OCI-LY3 (cell line): ENCODE results near the gene NSUN6.

ENCODE experiments used
- H2AFZ ChIP-seq: fragments of 200-600, 300-600 bp; shearing (Covaris generic); 2 replicates; pipeline ENCODE4 v1.6.0; 2014; ENCODE audit warnings: antibody characterized with exemption, low read depth, low read length
- H3K27ac ChIP-seq: fragments of 200-600, 300-600 bp; sonication (generic); 2 replicates; pipeline ENCODE4 v1.5.1; 2014; ENCODE audit warnings: mild to moderate bottlenecking, low read length, moderate library complexity, mixed read lengths
- H3K27me3 ChIP-seq: fragments of 200-600, 300-600 bp; sonication (generic); 2 replicates; pipeline ENCODE4 v1.6.1; 2014; ENCODE audit warnings: low read depth, low read length, mixed read lengths
- H3K36me3 ChIP-seq: fragments of 200-600, 300-600 bp; sonication (generic); replicated peaks from 2 replicates; pipeline ENCODE3; 2014; ENCODE audit warnings: low read depth, low read length, mixed read lengths
- H3K4me1 ChIP-seq: fragments of 300-600, 200-600 bp; sonication (generic); 2 replicates; pipeline ENCODE4 v1.6.1; 2014; ENCODE audit warnings: low read length, mixed read lengths
- H3K4me2 ChIP-seq: fragments of 200-600, 300-600 bp; sonication (generic); 2 replicates; pipeline ENCODE4 v1.6.1; 2014; ENCODE audit warnings: low read length, mixed read lengths
- H3K4me3 ChIP-seq: fragments of 300-600, 200-600 bp; sonication (generic); 2 replicates; pipeline ENCODE4 v1.5.1; 2014; ENCODE audit warnings: antibody characterized with exemption, mild to moderate bottlenecking, low read length, moderate library complexity
- H3K79me2 ChIP-seq: fragments of 300-600, 200-600 bp; shearing (Covaris generic); 2 replicates; pipeline ENCODE4 v1.6.1; 2014; ENCODE audit warnings: mild to moderate bottlenecking, low read length, mixed read lengths
- H3K9ac ChIP-seq: fragments of 300-600, 200-600 bp; shearing (Covaris generic); 2 replicates; pipeline ENCODE4 v1.6.0; 2014; ENCODE audit warnings: mild to moderate bottlenecking, low read length, moderate library complexity
- H3K9me3 ChIP-seq: fragments of 200-600, 300-600 bp; shearing (Covaris generic); 2 replicates; pipeline ENCODE4 v1.6.1; 2014; ENCODE audit warnings: low read length, mixed read lengths; ENCODE audit not compliant: insufficient read depth
- H4K20me1 ChIP-seq: fragments of 200-600, 300-600 bp; sonication (generic); 2 replicates; pipeline ENCODE4 v1.6.1; 2016; ENCODE audit warnings: low read length, mixed read lengths; ENCODE audit not compliant: insufficient read depth
- EZH2phosphoT487 ChIP-seq: fragments of 200-600 bp; shearing (Covaris generic); IDR thresholded peaks from 2 replicates; pipeline ENCODE4 v1.6.1; 2018; ENCODE audit warnings: antibody characterized with exemption, mixed run types, low read depth
- TF ChIP-seq, protein P1 (sequence below): fragments of 200-600, 300-600 bp; sonication (generic); IDR thresholded peaks from 2 replicates; pipeline ENCODE4 v1.5.1; 2014; ENCODE audit warnings: antibody characterized with exemption, low read length, low read depth

The NSUN6 gene

GRCh38 chr10:18542832-18543231, 108.6 kb downstream of the NSUN6 start:
- no peaks in the 10 kb centered on the region for H4K20me1 ChIP-seq
- H2AFZ ChIP-seq = no peak overlapping the region
- H3K27ac ChIP-seq = no peak overlapping the region
- H3K4me2 ChIP-seq = no peak overlapping the region
- no peak for TF ChIP-seq EZH2phosphoT487
- TF ChIP-seq, protein P1, sequence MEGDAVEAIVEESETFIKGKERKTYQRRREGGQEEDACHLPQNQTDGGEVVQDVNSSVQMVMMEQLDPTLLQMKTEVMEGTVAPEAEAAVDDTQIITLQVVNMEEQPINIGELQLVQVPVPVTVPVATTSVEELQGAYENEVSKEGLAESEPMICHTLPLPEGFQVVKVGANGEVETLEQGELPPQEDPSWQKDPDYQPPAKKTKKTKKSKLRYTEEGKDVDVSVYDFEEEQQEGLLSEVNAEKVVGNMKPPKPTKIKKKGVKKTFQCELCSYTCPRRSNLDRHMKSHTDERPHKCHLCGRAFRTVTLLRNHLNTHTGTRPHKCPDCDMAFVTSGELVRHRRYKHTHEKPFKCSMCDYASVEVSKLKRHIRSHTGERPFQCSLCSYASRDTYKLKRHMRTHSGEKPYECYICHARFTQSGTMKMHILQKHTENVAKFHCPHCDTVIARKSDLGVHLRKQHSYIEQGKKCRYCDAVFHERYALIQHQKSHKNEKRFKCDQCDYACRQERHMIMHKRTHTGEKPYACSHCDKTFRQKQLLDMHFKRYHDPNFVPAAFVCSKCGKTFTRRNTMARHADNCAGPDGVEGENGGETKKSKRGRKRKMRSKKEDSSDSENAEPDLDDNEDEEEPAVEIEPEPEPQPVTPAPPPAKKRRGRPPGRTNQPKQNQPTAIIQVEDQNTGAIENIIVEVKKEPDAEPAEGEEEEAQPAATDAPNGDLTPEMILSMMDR = no peak
- no peaks in the 10 kb centered on the region for H3K9me3 ChIP-seq
- H3K79me2 ChIP-seq = no peaks in the 10 kb centered on the region
- H3K36me3 ChIP-seq = peaks cover 5% of the 10 kb centered on the region
- H3K27me3 ChIP-seq = no peaks in the 10 kb centered on the region
- H3K4me1 ChIP-seq = no peaks in the 10 kb centered on the region
- no peak overlapping the region for H3K4me3 ChIP-seq
- no peak overlapping the region for H3K9ac ChIP-seq

- Histone ChIP-seq H4K20me1 (no peaks in the 10 kb centered on the region), H3K9ac (no peak overlapping the region), H3K4me3 (no peak overlapping the region), H3K79me2 (no peaks in the 10 kb centered on the region), H3K36me3 (peaks cover 7% of the 10 kb centered on the region), H3K27ac (no peak overlapping the region), H3K4me1 (no peaks in the 10 kb centered on the region), H3K9me3 (no peaks in the 10 kb centered on the region), H2AFZ (no peak overlapping the region), H3K27me3 (no peaks in the 10 kb centered on the region), H3K4me2 (no peak overlapping the region)
- TF ChIP-seq, protein P1 = no peak
- TF ChIP-seq EZH2phosphoT487 = no peak
These were observed 111.2 kb downstream of the NSUN6 start for GRCh38 chr10:18540195-18540594.

DNA sequence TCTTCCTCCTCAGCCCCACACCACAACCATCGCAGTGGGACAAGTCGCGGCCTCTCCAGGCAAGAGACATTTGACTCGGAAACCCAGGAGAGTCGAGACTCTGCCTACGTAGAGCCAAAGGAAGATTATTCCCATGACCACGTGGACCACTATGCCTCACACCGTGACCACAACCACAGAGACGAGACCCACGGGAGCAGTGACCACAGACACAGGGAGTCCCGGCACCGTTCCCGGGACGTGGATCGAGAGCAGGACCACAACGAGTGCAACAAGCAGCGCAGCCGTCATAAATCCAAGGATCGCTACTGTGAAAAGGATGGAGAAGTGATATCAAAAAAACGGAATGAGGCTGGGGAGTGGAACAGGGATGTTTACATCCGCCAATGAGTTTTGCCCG, 112.1 kb downstream of the NSUN6 start:
- no peak for TF ChIP-seq EZH2phosphoT487
- TF ChIP-seq, protein P1 = no peak
- Histone ChIP-seq H2AFZ (no peak overlapping the region), H3K9me3 (no peaks in the 10 kb centered on the region), H3K4me1 (no peaks in the 10 kb centered on the region), H3K4me3 (no peak overlapping the region), H3K4me2 (no peak overlapping the region), H4K20me1 (no peaks in the 10 kb centered on the region), H3K36me3 (peaks cover 7% of the 10 kb centered on the region), H3K79me2 (no peaks in the 10 kb centered on the region), H3K9ac (no peak overlapping the region), H3K27ac (no peak overlapping the region), H3K27me3 (no peaks in the 10 kb centered on the region)

DNA sequence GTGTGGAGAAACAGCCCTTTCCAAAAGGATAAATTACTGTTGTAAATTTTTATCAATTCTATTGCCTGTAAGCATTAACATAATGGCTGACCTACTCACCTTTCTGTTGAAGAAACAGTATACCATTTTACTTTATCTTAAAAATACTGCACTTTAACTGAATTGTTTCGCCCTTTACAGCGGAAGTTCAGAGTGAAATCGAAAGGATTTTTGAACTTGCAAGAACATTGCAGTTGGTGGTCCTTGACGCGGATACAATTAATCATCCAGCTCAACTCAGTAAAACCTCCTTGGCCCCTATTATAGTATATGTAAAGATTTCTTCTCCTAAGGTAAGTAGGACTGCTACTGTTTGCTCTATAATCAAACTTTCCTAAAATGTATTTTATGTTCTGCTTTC, 117.5 kb downstream of the NSUN6 start:
- H4K20me1 ChIP-seq = no peaks in the 10 kb centered on the region
- H3K4me1 ChIP-seq = no peaks in the 10 kb centered on the region
- TF ChIP-seq EZH2phosphoT487 = no peak
- TF ChIP-seq, protein P1 = no peak
- H3K9me3 ChIP-seq = no peaks in the 10 kb centered on the region
- H2AFZ ChIP-seq = no peak overlapping the region
- H3K36me3 ChIP-seq = peaks cover 2% of the 10 kb centered on the region
- no peaks in the 10 kb centered on the region for H3K79me2 ChIP-seq
- H3K9ac ChIP-seq = no peak overlapping the region
- no peak overlapping the region for H3K27ac ChIP-seq
- no peak overlapping the region for H3K4me3 ChIP-seq
- H3K4me2 ChIP-seq = no peak overlapping the region
- no peaks in the 10 kb centered on the region for H3K27me3 ChIP-seq
